Thoracic aorta (tissue), 2 donors: ENCODE data around the gene NUDCD3. TPM values are rescaled to one million over a fixed set of nuclear protein-coding genes. Genes with fewer than 3 reads are reported as not detected.

Source experiments
- ATAC-seq: fragments of 150-250 bp; one replicate; pipeline ENCODE4 v1.8.0; 2017; ENCODE audit warnings: low read depth; ENCODE audit not compliant: insufficient number of reproducible peaks, low FRiP score
- DNase-seq: peaks from one replicate; pipeline ENCODE4 v3.0.0-alpha.2; 2020; ENCODE audit warnings: low spot score
- H3K27ac ChIP-seq, 2 donors: fragments of 200-600 bp; sonication (generic); 1 replicate in 1 of 2; 2 replicates in 1 of 2; pipeline ENCODE4 v1.5.1; 2016; ENCODE audit warnings: mild to moderate bottlenecking in 2 of 2, moderate library complexity in 2 of 2
- H3K27me3 ChIP-seq: fragments of 200-600 bp; sonication (generic); replicated peaks from 2 replicates; pipeline ENCODE4 v1.6.0; 2016; ENCODE audit warnings: mild to moderate bottlenecking; ENCODE audit not compliant: insufficient read depth
- H3K36me3 ChIP-seq: fragments of 200-600 bp; sonication (generic); one replicate; pipeline ENCODE4 v1.5.1; 2016
- H3K4me1 ChIP-seq, 2 donors: fragments of 200-600 bp; sonication (generic); 1 replicate in 1 of 2; 2 replicates in 1 of 2; pipeline versions ENCODE4 v1.5.1 to v1.6.0; 2016; ENCODE audit warnings: low read depth in 2 of 2, mild to moderate bottlenecking in 1 of 2; ENCODE audit not compliant: control insufficient read depth in 1 of 2
- H3K4me3 ChIP-seq: fragments of 200-600 bp; sonication (generic); 2 replicates; pipeline ENCODE4 v1.5.1; 2016; ENCODE audit warnings: mild to moderate bottlenecking
- H3K9me3 ChIP-seq: fragments of 200-600 bp; sonication (generic); 2 replicates; pipeline ENCODE4 v1.5.1; 2016
- total RNA-seq, 2 donors: library from RNA; depleted of rRNA; stranded (reverse); fragments of >200 nt; gene quantifications; one replicate each; pipeline versions ENCODE4 v1.1.0 to v1.2.3, GENCODE V29; 2016
- TF ChIP-seq, protein P1 (sequence below): fragments of 200-600 bp; sonication (generic); IDR thresholded peaks from one replicate; pipeline ENCODE4 v1.5.1; 2019; ENCODE audit warnings: antibody characterized with exemption

Gene NUDCD3
- total RNA-seq, 2 donors from 2014 or later, result 57.0 to 64.5 TPM

DNA sequence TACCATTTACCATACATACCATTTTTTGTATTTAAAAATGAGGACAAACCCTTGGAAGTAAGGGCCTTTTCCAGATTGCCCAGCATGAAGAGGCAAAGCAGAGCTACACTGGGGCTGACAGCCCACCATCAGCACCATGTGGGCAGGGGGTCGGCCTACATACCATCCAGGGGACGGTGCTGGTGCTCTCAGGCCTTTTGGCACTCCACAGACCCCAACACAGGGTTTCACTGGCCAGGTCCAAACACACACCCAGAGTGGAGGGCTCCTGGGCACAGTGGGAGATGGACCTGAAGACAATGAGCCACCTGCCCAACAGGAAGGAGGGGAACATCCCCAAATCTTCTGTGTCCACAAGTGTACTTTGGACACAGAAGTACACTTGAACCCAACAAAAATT lies 95.8 kb downstream of the NUDCD3 start:
- Histone ChIP-seq H3K9me3 (no peaks in the 10 kb centered on the region), H3K27me3 (no peaks in the 10 kb centered on the region), H3K27ac (no peak overlapping the region), H3K36me3 (peaks cover 3% of the 10 kb centered on the region), H3K4me3 (no peak overlapping the region), H3K4me1 (no peaks in the 10 kb centered on the region)
- DNase-seq, result no peak
- TF ChIP-seq, protein P1, sequence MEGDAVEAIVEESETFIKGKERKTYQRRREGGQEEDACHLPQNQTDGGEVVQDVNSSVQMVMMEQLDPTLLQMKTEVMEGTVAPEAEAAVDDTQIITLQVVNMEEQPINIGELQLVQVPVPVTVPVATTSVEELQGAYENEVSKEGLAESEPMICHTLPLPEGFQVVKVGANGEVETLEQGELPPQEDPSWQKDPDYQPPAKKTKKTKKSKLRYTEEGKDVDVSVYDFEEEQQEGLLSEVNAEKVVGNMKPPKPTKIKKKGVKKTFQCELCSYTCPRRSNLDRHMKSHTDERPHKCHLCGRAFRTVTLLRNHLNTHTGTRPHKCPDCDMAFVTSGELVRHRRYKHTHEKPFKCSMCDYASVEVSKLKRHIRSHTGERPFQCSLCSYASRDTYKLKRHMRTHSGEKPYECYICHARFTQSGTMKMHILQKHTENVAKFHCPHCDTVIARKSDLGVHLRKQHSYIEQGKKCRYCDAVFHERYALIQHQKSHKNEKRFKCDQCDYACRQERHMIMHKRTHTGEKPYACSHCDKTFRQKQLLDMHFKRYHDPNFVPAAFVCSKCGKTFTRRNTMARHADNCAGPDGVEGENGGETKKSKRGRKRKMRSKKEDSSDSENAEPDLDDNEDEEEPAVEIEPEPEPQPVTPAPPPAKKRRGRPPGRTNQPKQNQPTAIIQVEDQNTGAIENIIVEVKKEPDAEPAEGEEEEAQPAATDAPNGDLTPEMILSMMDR, result no peak
- no peak for ATAC-seq

DNA sequence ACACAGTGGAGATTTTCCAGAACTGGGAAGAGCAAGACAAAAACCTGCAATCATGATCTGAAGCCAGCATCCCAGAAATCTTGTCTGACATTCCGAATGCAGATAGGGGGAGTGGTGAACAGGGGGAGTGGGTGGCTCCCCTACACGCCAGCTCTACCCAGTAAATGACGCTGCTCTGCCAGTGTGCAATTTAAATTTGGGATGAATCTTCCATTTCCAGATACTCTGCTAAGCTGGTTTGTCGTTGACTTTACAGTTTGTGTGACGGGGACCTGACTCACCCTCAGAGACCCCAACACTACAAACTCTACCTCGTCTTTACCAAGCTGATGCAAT lies 96.4 kb downstream of the NUDCD3 start:
- H3K36me3 ChIP-seq, result peaks cover 5% of the 10 kb centered on the region
- ATAC-seq, result no peak
- H3K9me3 ChIP-seq, result no peaks in the 10 kb centered on the region
- no peaks in the 10 kb centered on the region for H3K4me1 ChIP-seq
- DNase-seq, result no peak
- no peaks in the 10 kb centered on the region for H3K27me3 ChIP-seq
- no peak overlapping the region for H3K27ac ChIP-seq
- H3K4me3 ChIP-seq, result no peak overlapping the region
- TF ChIP-seq, protein P1, result no peak

DNA sequence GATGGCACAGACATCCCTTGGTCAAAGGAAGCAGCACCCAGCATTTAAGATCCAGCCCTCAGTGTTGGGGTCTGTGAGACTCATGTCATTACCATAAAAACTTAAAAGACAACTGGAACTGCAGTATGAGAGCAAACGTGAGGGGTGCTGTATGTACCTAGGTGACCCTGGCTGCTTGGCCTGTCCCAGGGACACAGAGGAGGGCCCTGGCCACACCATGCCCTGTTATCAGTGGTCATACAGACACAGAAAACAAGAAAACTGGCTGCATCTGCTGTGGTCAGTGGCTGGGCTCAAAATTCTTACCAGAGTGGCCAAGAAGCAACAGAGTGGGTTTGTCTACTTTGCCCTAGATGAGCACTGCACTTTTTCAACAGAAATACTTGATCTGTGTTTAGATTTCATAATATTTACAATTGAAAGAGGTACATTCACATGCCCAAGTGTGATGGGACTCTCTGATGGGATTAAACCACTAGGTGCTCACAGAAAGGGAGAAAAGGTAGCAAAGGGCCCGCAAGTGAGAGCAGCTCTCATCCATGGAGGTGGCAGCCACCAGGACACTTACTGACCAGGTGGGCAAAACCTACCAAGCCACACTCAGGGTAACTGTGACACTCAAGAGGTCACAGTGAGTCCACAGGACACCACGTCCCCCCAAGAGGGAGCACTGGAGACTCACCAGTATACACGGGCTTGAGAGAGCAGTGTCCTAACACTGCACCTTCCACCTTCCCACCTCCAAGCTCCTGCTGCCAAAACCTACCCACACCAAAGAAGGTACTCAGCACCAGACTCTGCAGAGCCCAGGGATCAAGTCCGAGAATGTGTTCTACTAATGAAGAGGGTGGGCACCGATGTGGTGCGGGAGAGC lies 97.0 kb downstream of the NUDCD3 start:
- Histone ChIP-seq H3K27ac (no peak overlapping the region), H3K4me3 (no peak overlapping the region), H3K9me3 (no peaks in the 10 kb centered on the region), H3K27me3 (no peaks in the 10 kb centered on the region), H3K4me1 (peaks cover 0 to 3% of the 10 kb centered on the region in 2 donors), H3K36me3 (peaks cover 11% of the 10 kb centered on the region)
- no peak for DNase-seq
- TF ChIP-seq, protein P1, result no peak
- ATAC-seq, result no peak

DNA sequence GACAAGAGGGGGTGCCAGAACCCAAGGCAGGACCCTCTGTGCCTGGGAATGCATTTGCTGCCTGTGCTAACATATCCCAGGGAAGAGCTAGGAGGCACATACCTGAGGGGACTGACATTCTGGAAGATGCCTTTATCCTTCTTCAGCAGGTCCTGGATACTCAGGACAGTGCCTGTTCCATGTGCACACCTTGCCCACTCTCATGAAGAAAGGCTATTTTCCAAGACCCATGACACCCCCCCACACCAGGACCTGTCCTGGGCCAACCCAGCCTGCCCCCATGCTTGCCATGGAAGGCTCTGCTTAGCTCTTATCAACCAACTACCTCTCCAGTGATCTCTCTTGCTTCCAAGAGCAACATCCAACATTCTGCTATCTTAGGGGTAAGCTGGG lies 97.8 kb downstream of the NUDCD3 start:
- TF ChIP-seq, protein P1, result no peak
- H3K27me3 ChIP-seq, result no peaks in the 10 kb centered on the region
- H3K36me3 ChIP-seq, result peaks cover 14% of the 10 kb centered on the region
- ATAC-seq (no peak), DNase-seq (no peak)
- H3K4me3 ChIP-seq, result no peak overlapping the region
- peaks cover 0 to 12% of the 10 kb centered on the region in 2 donors for H3K4me1 ChIP-seq
- no peaks in the 10 kb centered on the region for H3K9me3 ChIP-seq
- no peak overlapping the region for H3K27ac ChIP-seq

DNA sequence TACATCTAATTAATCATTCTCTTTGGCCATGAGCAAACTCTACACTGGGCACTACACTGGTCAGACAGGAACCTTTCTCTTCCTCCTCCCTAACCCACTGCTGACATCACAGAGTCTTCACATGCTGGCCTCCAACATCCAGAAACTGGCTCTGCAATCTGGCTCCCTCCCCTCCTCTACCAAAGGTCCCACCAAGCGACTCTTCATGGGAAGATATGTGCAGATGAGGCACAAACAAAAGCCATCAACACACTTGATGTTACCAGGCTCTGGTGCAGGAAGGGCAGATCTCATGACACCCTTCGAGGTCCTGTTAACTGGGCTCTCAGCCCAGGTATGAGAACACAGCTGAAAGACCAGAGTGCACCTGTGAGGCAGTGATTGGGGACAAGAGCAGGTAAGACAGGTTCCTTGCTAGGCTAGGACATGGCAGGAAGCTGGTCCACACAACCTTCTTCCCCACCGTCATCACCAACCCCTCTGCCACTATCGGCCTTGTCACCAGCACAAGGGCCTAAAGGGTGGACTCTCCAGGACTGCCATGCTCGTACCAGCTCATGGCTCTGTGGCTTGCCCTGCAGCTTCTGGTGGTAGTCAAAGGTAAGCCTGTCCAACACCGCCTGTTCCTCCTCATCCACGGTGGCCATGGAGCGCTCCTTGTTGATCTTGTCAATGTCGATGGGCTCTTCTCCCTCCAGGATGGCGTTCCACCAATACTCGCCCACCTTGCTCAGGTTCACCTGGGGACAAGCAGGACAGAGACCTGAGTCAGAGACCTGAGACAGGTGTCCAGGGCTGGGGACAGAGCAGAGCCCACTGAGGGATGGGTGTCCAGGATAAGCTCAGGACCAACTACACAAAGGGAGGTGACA lies 98.5 kb downstream of the NUDCD3 start:
- TF ChIP-seq, protein P1, result no peak
- ATAC-seq (no peak), DNase-seq (no peak)
- Histone ChIP-seq H3K36me3 (peaks cover 14% of the 10 kb centered on the region), H3K27me3 (no peaks in the 10 kb centered on the region), H3K9me3 (no peaks in the 10 kb centered on the region), H3K4me3 (no peak overlapping the region), H3K27ac (no peak overlapping the region), H3K4me1 (peaks cover 0 to 18% of the 10 kb centered on the region in 2 donors)
